Measurements from ENCODE around the gene MYO5C.

GRCh38 chr15:52336529-52336928 is 40.9 kb upstream of the MYO5C start:
- TF ChIP-seq CTCF (IDR thresholded peaks at IDR 0.05) (no peak), POLR2A (IDR thresholded peaks at IDR 0.05) (no peak)

All from adrenal gland (tissue), 5 donors.